ENCODE results near the gene GYG2. TPM values are rescaled to one million over a fixed set of nuclear protein-coding genes. Genes with fewer than 3 reads are reported as not detected.

The GYG2 gene
- total and polyA plus RNA-seq, 2 of the 13 experiments (the other 11 are each of a cell fraction or from before 2014, with no cell fraction given): 20.0 to 24.3 TPM

DNA sequence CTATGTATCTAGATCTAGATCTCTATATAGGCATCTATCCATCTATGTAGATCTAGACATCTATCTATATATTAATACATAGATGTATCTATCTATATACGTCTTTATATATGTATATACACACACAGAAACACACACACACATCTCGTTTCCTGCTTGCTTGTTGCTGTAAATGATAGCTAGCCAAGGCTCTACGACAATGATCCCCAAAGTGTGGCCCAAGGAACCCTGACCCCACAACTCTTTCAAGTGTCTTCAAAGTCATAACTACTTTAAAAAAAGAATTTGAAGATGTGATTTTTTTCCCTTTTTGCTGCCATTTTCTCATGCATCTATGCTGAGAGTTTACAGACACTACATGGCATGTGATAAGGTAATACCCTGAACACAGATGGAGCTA lies 28.8 kb downstream of the GYG2 start (continued):
- TF ChIP-seq, protein P1, sequence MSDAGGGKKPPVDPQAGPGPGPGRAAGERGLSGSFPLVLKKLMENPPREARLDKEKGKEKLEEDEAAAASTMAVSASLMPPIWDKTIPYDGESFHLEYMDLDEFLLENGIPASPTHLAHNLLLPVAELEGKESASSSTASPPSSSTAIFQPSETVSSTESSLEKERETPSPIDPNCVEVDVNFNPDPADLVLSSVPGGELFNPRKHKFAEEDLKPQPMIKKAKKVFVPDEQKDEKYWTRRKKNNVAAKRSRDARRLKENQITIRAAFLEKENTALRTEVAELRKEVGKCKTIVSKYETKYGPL (CRISPR knock-in tag; IDR thresholded peaks at IDR 0.05): no peak
- TF ChIP-seq ZFP1 (CRISPR knock-in tag; IDR thresholded peaks at IDR 0.05): no peak
- TF ChIP-seq, protein P2, sequence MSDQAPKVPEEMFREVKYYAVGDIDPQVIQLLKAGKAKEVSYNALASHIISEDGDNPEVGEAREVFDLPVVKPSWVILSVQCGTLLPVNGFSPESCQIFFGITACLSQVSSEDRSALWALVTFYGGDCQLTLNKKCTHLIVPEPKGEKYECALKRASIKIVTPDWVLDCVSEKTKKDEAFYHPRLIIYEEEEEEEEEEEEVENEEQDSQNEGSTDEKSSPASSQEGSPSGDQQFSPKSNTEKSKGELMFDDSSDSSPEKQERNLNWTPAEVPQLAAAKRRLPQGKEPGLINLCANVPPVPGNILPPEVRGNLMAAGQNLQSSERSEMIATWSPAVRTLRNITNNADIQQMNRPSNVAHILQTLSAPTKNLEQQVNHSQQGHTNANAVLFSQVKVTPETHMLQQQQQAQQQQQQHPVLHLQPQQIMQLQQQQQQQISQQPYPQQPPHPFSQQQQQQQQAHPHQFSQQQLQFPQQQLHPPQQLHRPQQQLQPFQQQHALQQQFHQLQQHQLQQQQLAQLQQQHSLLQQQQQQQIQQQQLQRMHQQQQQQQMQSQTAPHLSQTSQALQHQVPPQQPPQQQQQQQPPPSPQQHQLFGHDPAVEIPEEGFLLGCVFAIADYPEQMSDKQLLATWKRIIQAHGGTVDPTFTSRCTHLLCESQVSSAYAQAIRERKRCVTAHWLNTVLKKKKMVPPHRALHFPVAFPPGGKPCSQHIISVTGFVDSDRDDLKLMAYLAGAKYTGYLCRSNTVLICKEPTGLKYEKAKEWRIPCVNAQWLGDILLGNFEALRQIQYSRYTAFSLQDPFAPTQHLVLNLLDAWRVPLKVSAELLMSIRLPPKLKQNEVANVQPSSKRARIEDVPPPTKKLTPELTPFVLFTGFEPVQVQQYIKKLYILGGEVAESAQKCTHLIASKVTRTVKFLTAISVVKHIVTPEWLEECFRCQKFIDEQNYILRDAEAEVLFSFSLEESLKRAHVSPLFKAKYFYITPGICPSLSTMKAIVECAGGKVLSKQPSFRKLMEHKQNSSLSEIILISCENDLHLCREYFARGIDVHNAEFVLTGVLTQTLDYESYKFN (CRISPR knock-in tag; conservative IDR thresholded peaks at IDR 0.05): no peak
- TF ChIP-seq, protein P3, sequence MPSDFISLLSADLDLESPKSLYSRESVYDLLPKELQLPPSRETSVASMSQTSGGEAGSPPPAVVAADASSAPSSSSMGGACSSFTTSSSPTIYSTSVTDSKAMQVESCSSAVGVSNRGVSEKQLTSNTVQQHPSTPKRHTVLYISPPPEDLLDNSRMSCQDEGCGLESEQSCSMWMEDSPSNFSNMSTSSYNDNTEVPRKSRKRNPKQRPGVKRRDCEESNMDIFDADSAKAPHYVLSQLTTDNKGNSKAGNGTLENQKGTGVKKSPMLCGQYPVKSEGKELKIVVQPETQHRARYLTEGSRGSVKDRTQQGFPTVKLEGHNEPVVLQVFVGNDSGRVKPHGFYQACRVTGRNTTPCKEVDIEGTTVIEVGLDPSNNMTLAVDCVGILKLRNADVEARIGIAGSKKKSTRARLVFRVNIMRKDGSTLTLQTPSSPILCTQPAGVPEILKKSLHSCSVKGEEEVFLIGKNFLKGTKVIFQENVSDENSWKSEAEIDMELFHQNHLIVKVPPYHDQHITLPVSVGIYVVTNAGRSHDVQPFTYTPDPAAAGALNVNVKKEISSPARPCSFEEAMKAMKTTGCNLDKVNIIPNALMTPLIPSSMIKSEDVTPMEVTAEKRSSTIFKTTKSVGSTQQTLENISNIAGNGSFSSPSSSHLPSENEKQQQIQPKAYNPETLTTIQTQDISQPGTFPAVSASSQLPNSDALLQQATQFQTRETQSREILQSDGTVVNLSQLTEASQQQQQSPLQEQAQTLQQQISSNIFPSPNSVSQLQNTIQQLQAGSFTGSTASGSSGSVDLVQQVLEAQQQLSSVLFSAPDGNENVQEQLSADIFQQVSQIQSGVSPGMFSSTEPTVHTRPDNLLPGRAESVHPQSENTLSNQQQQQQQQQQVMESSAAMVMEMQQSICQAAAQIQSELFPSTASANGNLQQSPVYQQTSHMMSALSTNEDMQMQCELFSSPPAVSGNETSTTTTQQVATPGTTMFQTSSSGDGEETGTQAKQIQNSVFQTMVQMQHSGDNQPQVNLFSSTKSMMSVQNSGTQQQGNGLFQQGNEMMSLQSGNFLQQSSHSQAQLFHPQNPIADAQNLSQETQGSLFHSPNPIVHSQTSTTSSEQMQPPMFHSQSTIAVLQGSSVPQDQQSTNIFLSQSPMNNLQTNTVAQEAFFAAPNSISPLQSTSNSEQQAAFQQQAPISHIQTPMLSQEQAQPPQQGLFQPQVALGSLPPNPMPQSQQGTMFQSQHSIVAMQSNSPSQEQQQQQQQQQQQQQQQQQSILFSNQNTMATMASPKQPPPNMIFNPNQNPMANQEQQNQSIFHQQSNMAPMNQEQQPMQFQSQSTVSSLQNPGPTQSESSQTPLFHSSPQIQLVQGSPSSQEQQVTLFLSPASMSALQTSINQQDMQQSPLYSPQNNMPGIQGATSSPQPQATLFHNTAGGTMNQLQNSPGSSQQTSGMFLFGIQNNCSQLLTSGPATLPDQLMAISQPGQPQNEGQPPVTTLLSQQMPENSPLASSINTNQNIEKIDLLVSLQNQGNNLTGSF (CRISPR knock-in tag; IDR thresholded peaks at IDR 0.05): no peak
